GM12878 (cell line): ENCODE results near the gene CFL2. TPM values are rescaled to one million over a fixed set of nuclear protein-coding genes. Genes with fewer than 3 reads are reported as not detected.

Source experiments
- ATAC-seq: fragments of 200-7000 bp; cut with Tn5 transposase; 3 replicates; pipeline ENCODE4 v1.9.1; 2020; ENCODE audit warnings: mild to moderate bottlenecking, moderate library complexity
- BruUV-seq: library from RNA; stranded (reverse); fragments of 400-500 nt; replicated peaks from 2 replicates; lab custom pipeline; 2021; lab: Mats Ljungman, UMichigan
- CTCF ChIA-PET: fragments of 300-600 bp; sonication (Branson Sonifier 250); formaldehyde crosslinking; extraction: SDS; loops from one replicate; lab custom pipeline; 2021; ENCODE audit warnings: inconsistent platforms; lab: Yijun Ruan, JAX
- POLR2A ChIA-PET: fragments of 350-600 bp; formaldehyde crosslinking; extraction: SDS; loops from one replicate; lab custom pipeline; 2021; ENCODE audit warnings: inconsistent platforms; lab: Charles Lee
- RAD21 ChIA-PET: fragments of 300-600 bp; sonication (Branson Sonifier 250); formaldehyde crosslinking; loops from one replicate; lab custom pipeline; 2023; ENCODE audit warnings: antibody characterized with exemption; ENCODE audit not compliant: unreplicated experiment; lab: Charles Lee
- SMC1A ChIA-PET: fragments of 300-600 bp; sonication (Branson Sonifier 250); formaldehyde crosslinking; loops from one replicate; lab custom pipeline; 2023; ENCODE audit not compliant: unreplicated experiment, uncharacterized antibody; lab: Charles Lee
- DNase-seq: peaks from one replicate; pipeline ENCODE4 v3.0.0-alpha.2; 2011; ENCODE audit warnings: low read depth, low spot score
- FAIRE-seq: peaks from 3 replicates; lab custom pipeline; 2011; peaks lifted over from hg19 to GRCh38; lab: Jason Lieb, UNC
- H2AFZ ChIP-seq: 2 replicates; pipeline ENCODE4 v1.6.0; 2011; ENCODE audit warnings: low read depth, low read length, control low read depth; ENCODE audit not compliant: control insufficient read depth
- H3K27ac ChIP-seq: 2 replicates; pipeline ENCODE4 v1.5.1; 2011; ENCODE audit warnings: control low read depth; ENCODE audit not compliant: control insufficient read depth, insufficient read depth
- H3K27me3 ChIP-seq, 2 experiments: replicated peaks in 1 of 2; 2 replicates each; pipeline versions ENCODE4 v1.6.0 to v1.6.1; 2011; ENCODE audit warnings: low read length in 1 of 2; ENCODE audit not compliant: control insufficient read depth in 2 of 2, insufficient read depth in 2 of 2
- H3K36me3 ChIP-seq, 2 experiments: 2 replicates each; pipeline ENCODE4 v1.5.1; 2011; ENCODE audit warnings: low read length in 1 of 2; ENCODE audit not compliant: control insufficient read depth in 2 of 2, insufficient read depth in 2 of 2
- H3K4me1 ChIP-seq: 2 replicates; pipeline ENCODE4 v1.6.1; 2011; ENCODE audit warnings: mild to moderate bottlenecking, low read length, moderate library complexity, mixed read lengths; ENCODE audit not compliant: control insufficient read depth, insufficient read depth
- H3K4me2 ChIP-seq: 2 replicates; pipeline ENCODE4 v1.6.0; 2011; ENCODE audit warnings: control low read depth; ENCODE audit not compliant: control insufficient read depth, insufficient read depth
- H3K4me3 ChIP-seq: fragments of 200-600 bp; sonication (generic); 2 replicates; pipeline ENCODE4 v1.5.1; 2016
- H3K79me2 ChIP-seq: 2 replicates; pipeline ENCODE4 v1.6.0; 2011; ENCODE audit warnings: low read length; ENCODE audit not compliant: control insufficient read depth, insufficient read depth
- H3K9ac ChIP-seq: 2 replicates; pipeline ENCODE4 v1.8.0; 2011; ENCODE audit warnings: low read length, control low read depth, mixed read lengths; ENCODE audit not compliant: control insufficient read depth, insufficient read depth
- H3K9me3 ChIP-seq: replicated peaks from 3 replicates; pipeline ENCODE4 v1.5.1; 2011; ENCODE audit warnings: mild to moderate bottlenecking, low read length; ENCODE audit not compliant: control insufficient read depth, insufficient read depth
- H4K20me1 ChIP-seq: 2 replicates; pipeline ENCODE4 v1.6.0; 2011; ENCODE audit not compliant: control insufficient read depth, insufficient read depth
- MTA3 ChIP-seq: IDR thresholded peaks from 2 replicates; pipeline ENCODE4 v1.6.1; 2012; ENCODE audit warnings: low read length, inconsistent platforms, borderline replicate concordance
- NFIC ChIP-seq: IDR thresholded peaks from 2 replicates; pipeline ENCODE4 v1.6.1; 2012; ENCODE audit warnings: low read depth, mild to moderate bottlenecking, inconsistent platforms, low read length, moderate library complexity
- SMC3 ChIP-seq: IDR thresholded peaks from 2 replicates; pipeline ENCODE4 v1.6.1; 2011; ENCODE audit warnings: low read length, improper control_type of control experiment, borderline replicate concordance
- TBL1XR1 ChIP-seq: IDR thresholded peaks from 2 replicates; pipeline ENCODE4 v1.6.1; 2012; ENCODE audit warnings: low read depth, low read length, improper control_type of control experiment
- WGBS: methylation state at CpG from one replicate; pipeline ENCODE4 v1.1.6; 2016; ENCODE audit warnings: low lambda C conversion rate; ENCODE audit not compliant: insufficient replicate concordance, insufficient coverage; ENCODE audit errors: missing lambda C conversion rate; 5-methylcytosine and 5-hydroxymethylcytosine counted together
- in situ Hi-C: fragments of 300-500 bp; cut with MboI; formaldehyde crosslinking; loops from 9 replicates; pipeline ENCODE4 v1.14.3; 2018; ENCODE audit warnings: mixed read lengths
- intact Hi-C: fragments of 100-400 bp; cut with micrococcal nuclease; formaldehyde crosslinking; loops from one replicate; pipeline ENCODE4 v1.14.2; 2022; ENCODE audit not compliant: unreplicated experiment
- polyA plus RNA-seq, 11 experiments: library from polyadenylated mRNA; depleted of rRNA in 4 of 11; unstranded in 6 of 11; stranded (reverse) in 5 of 11; fragments of >200 nt; fragmentation: Nextera tagmentation in 4 of 11; fragmentation: Illumina TruSeq in 1 of 11; extraction: Ambion mirVana in 4 of 11; extraction: Trizol in 1 of 11; gene quantifications; 1 replicate in 1 of 11; 2 replicates in 10 of 11; pipeline versions ENCODE4 v1.2.1 to v1.2.3, GENCODE V29; 2011 to 2016; ENCODE audit warnings: inconsistent platforms in 2 of 11, missing spikeins in 2 of 11, low read depth in 1 of 11
- total RNA-seq, 4 experiments: library from RNA; depleted of rRNA in 3 of 4; stranded (reverse); fragments of >200 nt in 3 of 4; fragmentation: Illumina TruSeq in 1 of 4; extraction: Trizol in 1 of 4; gene quantifications; 2 replicates each; pipeline versions ENCODE4 v1.2.1 to v1.2.3, GENCODE V29; 2013 to 2021

CFL2 gene
- total and polyA plus RNA-seq, 10 of the 15 experiments (the other 5 are each of a cell fraction or from before 2014, with no cell fraction given) = 4.7 to 13.4 (median 8.4) TPM

DNA sequence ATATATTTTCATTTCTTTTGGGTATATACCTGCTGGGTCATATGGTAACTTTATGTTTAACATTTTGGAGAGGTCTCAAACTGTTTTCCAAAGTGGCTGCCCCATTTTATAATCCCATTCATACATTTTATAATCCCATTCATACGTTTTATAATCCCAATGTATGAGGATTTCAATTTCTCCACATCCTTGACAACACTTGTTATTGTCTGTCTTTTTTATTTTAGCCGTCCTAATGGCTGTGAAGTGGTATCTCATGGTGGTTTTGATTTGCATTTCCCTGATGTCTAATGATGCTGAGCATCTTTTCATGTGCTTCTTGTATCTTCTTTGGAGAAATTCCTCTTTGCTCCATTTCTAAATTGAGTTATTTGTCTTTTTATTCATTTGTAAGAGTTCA lies 6.7 kb upstream of the CFL2 start (continued):
- no peak for TF ChIP-seq NFIC
- TF ChIP-seq SMC3 = no peak
- TF ChIP-seq TBL1XR1 = no peak

- ChIA-PET CTCF (interaction anchor here (4.1 kb wide), 1 partner anchor 47 kb away, joined by 38 read pairs; no protein-coding TSS in a partner anchor), RAD21 (interaction anchor here (1.3 kb wide), 1 partner anchor 46 kb away, joined by 4 read pairs; no protein-coding TSS in a partner anchor), SMC1A (interaction anchor here (1.6 kb wide), 1 partner anchor 28 kb away, joined by 3 read pairs; no protein-coding TSS in a partner anchor), POLR2A (no interaction called here)
- Histone ChIP-seq H3K4me1 (no peaks in the 10 kb centered on the region), H3K79me2 (peaks cover 6% of the 10 kb centered on the region), H3K9me3 (no peaks in the 10 kb centered on the region), H3K27ac (no peak overlapping the region), H3K4me3 (no peak overlapping the region), H4K20me1 (no peaks in the 10 kb centered on the region), H3K4me2 (no peak overlapping the region), H3K27me3 (no peaks in the 10 kb centered on the region), H3K9ac (no peak overlapping the region), H2AFZ (no peak overlapping the region), H3K36me3 (no peaks in the 10 kb centered on the region)
- in situ Hi-C loops (no loop called here), intact Hi-C loops (no loop called here)
- 56% methylated on average over 4 of the region's 4 CpGs for WGBS
- ATAC-seq = no peak
- FAIRE-seq = no peak
- TF ChIP-seq MTA3 = no peak
- DNase-seq = no peak
- no TSS peak for BruUV-seq
Observed at GRCh38 chr14:34718750-34719304, 4.4 kb upstream of the CFL2 start.
